ENCODE data around the gene MYO7B. TPM values are rescaled to one million over a fixed set of nuclear protein-coding genes. Genes with fewer than 3 reads are reported as not detected.

Gene MYO7B
- total RNA-seq, 4 donors from 2014 or later = 0.27 to 0.77 (median 0.54) TPM; not detected in 1

GRCh38 chr2:127610561-127610960 is 75.1 kb downstream of the MYO7B start:
- Histone ChIP-seq H3K36me3 (no peaks in the 10 kb centered on the region), H3K4me3 (no peak overlapping the region), H3K4me1 (no peaks in the 10 kb centered on the region), H3K27ac (no peak overlapping the region), H3K27me3 (no peaks in the 10 kb centered on the region), H3K9me3 (peaks cover 0 to 35% (median 0%) of the 10 kb centered on the region in 3 donors)
- ATAC-seq = no peak
- WGBS, 2 donors (ENCODE audit: low coverage in 1 of 2) = no CpG with 5 or more reads among the region's 1 CpG
- no peak for TF ChIP-seq POLR2AphosphoS5 (IDR thresholded peaks at IDR 0.05)
- TF ChIP-seq CTCF (IDR thresholded peaks at IDR 0.05) = no peak
- no peak for TF ChIP-seq POLR2A (IDR thresholded peaks at IDR 0.05)
- no peak for TF ChIP-seq EP300 (IDR thresholded peaks at IDR 0.05)

GRCh38 chr2:127611076-127611925 is 75.8 kb downstream of the MYO7B start:
- Histone ChIP-seq H3K27ac (no peak overlapping the region), H3K27me3 (no peaks in the 10 kb centered on the region), H3K4me3 (no peak overlapping the region), H3K4me1 (no peaks in the 10 kb centered on the region), H3K36me3 (no peaks in the 10 kb centered on the region), H3K9me3 (peaks cover 0 to 35% (median 0%) of the 10 kb centered on the region in 3 donors)
- WGBS, 2 donors (ENCODE audit: low coverage in 1 of 2) = 73 to 86% methylated on average over 2 of the region's 11 CpGs
- TF ChIP-seq CTCF (IDR thresholded peaks at IDR 0.05) (no peak), POLR2A (IDR thresholded peaks at IDR 0.05) (no peak), POLR2AphosphoS5 (IDR thresholded peaks at IDR 0.05) (no peak), EP300 (IDR thresholded peaks at IDR 0.05) (no peak)
- no peak for ATAC-seq

GRCh38 chr2:127612111-127612822 is 76.8 kb downstream of the MYO7B start:
- H3K27me3 ChIP-seq = no peaks in the 10 kb centered on the region
- H3K9me3 ChIP-seq = peaks cover 0 to 35% (median 0%) of the 10 kb centered on the region in 3 donors
- H3K36me3 ChIP-seq = no peaks in the 10 kb centered on the region
- WGBS, 2 donors (ENCODE audit: low coverage in 1 of 2) = 100% methylated on average over 3 of the region's 13 CpGs; no CpG with 5 or more reads in 1 of the 2 donors
- H3K27ac ChIP-seq = no peak overlapping the region
- H3K4me1 ChIP-seq = no peaks in the 10 kb centered on the region
- no peak for ATAC-seq
- H3K4me3 ChIP-seq = no peak overlapping the region
- TF ChIP-seq POLR2AphosphoS5 (IDR thresholded peaks at IDR 0.05) (no peak), POLR2A (IDR thresholded peaks at IDR 0.05) (no peak), EP300 (IDR thresholded peaks at IDR 0.05) (no peak), CTCF (IDR thresholded peaks at IDR 0.05) (no peak)

- WGBS, 2 donors (ENCODE audit: low coverage in 1 of 2) = no CpG with 5 or more reads among the region's 2 CpGs
- no peaks in the 10 kb centered on the region for H3K4me1 ChIP-seq
- no peak overlapping the region for H3K4me3 ChIP-seq
- no peaks in the 10 kb centered on the region for H3K36me3 ChIP-seq
- ATAC-seq = no peak
- no peak for TF ChIP-seq POLR2A (IDR thresholded peaks at IDR 0.05)
- H3K27me3 ChIP-seq = peaks cover 2% of the 10 kb centered on the region
- H3K9me3 ChIP-seq = peaks cover 0 to 35% (median 0%) of the 10 kb centered on the region in 3 donors
- no peak overlapping the region for H3K27ac ChIP-seq
These were observed 78.8 kb downstream of the MYO7B start for GRCh38 chr2:127614246-127614645.

- no peak for TF ChIP-seq EP300 (IDR thresholded peaks at IDR 0.05)
- no peak for TF ChIP-seq POLR2AphosphoS5 (IDR thresholded peaks at IDR 0.05)
- TF ChIP-seq CTCF (IDR thresholded peaks at IDR 0.05) = no peak
- no peak for TF ChIP-seq POLR2A (IDR thresholded peaks at IDR 0.05)
- ATAC-seq = no peak
- H3K27me3 ChIP-seq = peaks cover 4% of the 10 kb centered on the region
These were observed 79.2 kb downstream of the MYO7B start for GRCh38 chr2:127614731-127615130.

More at GRCh38 chr2:127614731-127615130, 79.2 kb downstream of the MYO7B start:
- Histone ChIP-seq H3K4me3 (no peak overlapping the region), H3K9me3 (peaks cover 0 to 35% (median 0%) of the 10 kb centered on the region in 3 donors), H3K4me1 (no peaks in the 10 kb centered on the region), H3K36me3 (no peaks in the 10 kb centered on the region), H3K27ac (no peak overlapping the region)
- WGBS, 2 donors (ENCODE audit: low coverage in 1 of 2) = 58 to 60% methylated on average over 1 to 2 of the region's 3 CpGs

All from gastroesophageal sphincter (tissue), 4 donors.